HG02970 (cell line): ENCODE data around the gene MIOX.
A peak's percentile ranks its signal among the peaks of the same experiment; 100 is the strongest.
"Not testable (repeated sequence)": the region's sequence is repeated elsewhere in the genome, so short reads cannot be mapped to it uniquely, and the experiment has no call there.

Experiments
- ATAC-seq: cut with Tn5 transposase; IDR thresholded peaks from one replicate; pipeline ENCODE4 v1.9.1; 2021; ENCODE audit warnings: mild to moderate bottlenecking, moderate library complexity, moderate number of reproducible peaks; ENCODE audit not compliant: unreplicated experiment, low FRiP score

Gene MIOX

GRCh38 chr22:50507991-50508884, 21.6 kb downstream of the MIOX start, which contains the start of gene NCAPH2:
Gene NCAPH2 (plus strand): TSS chr22:50508224. CDS start chr22:50508338, 114 bp downstream.
- peak; percentile 73 for ATAC-seq

DNA sequence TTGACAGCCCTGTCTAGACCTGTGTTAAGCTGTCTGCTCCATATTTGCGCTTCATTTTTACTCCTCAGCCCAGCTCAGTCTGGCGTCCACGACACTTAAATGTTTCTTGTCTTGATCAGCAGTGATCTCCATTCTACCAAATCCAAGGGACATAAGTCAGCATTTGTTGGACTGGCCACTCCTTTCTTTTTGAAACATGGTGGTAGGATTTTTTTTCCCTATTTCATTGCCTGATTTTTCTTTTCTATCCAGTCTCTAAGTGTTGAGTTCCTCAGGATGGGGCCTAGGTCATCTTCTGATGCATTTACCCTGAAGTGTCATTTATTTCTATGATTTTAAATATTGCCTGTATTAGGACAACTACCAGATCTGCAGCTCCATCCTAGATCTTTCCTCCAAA, 22.2 kb downstream of the MIOX start:
- no peak for ATAC-seq

GRCh38 chr22:50513175-50513574, 26.5 kb downstream of the MIOX start:
- no peak for ATAC-seq

GRCh38 chr22:50516068-50516467, 29.4 kb downstream of the MIOX start:
- no peak for ATAC-seq

GRCh38 chr22:50516891-50517290, 30.2 kb downstream of the MIOX start:
- ATAC-seq = no peak

GRCh38 chr22:50517495-50518260, 31.0 kb downstream of the MIOX start:
- ATAC-seq = no peak

- ATAC-seq = no peak
These were observed 31.9 kb downstream of the MIOX start for GRCh38 chr22:50518606-50519005.

GRCh38 chr22:50519151-50519550, 32.5 kb downstream of the MIOX start:
- no peak for ATAC-seq

- not testable (repeated sequence) for ATAC-seq
These were observed 33.5 kb downstream of the MIOX start for GRCh38 chr22:50520184-50520583.

DNA sequence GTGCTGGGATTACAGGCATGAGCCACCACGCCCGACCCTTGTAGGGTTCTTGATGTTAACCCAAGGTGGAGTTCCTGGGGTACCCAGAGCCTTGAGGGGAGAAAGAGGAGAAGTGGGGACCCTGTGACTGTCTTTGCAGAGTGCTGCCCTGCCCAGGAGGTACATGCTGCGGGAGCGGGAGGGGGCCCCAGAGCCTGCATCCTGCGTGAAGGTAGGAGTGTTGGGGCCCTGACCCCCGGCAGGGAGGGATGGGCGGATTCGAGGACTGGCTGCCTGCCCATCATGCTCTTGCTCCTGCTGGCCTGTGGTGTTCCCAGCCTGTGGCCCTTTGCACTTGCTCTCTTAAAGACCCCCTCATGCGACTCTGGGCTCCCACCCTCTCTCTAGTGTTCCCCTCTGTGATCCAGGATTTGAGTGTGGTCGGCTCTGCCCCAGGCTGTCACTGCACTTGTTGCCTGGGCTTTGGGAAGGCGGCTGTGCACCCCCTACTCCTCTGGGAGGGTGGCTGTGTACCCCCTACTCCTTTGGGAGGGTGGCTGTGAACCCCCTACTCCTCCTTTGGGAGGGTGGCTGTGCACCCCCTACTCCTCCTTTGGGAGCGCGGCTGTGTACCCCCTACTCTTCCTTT, 34.3 kb downstream of the MIOX start:
- ATAC-seq = no peak

- no peak for ATAC-seq
These were observed 35.1 kb downstream of the MIOX start for GRCh38 chr22:50521710-50522109.

DNA sequence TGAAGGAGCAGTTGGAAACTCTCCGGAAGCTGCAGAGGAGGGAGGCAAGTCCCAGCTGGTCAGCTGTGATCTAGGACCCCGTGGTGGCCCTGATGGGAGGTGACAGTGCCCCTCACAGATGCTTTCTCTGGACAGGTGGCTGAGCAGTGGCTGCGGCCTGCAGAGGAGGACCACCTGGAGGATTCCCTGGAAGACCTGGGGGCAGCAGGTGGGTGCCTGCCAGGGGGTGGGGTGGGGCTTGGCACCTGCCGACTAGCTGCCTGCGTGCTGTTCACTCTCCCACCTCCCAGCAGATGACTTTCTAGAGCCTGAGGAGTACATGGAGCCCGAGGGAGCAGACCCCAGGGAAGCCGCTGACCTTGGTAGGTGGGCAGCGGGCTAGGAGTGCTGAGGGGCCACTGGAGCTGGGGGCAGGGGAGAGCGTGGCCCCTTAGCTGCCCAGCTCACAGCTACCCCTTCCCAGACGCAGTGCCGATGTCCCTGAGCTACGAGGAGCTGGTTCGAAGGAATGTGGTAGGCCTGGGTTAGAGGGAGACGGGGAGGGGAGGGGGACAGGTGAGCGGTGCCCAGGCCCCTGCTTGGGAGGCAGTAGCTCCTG, 35.6 kb downstream of the MIOX start:
- ATAC-seq = no peak

GRCh38 chr22:50522806-50523438, 36.3 kb downstream of the MIOX start:
- no peak for ATAC-seq

DNA sequence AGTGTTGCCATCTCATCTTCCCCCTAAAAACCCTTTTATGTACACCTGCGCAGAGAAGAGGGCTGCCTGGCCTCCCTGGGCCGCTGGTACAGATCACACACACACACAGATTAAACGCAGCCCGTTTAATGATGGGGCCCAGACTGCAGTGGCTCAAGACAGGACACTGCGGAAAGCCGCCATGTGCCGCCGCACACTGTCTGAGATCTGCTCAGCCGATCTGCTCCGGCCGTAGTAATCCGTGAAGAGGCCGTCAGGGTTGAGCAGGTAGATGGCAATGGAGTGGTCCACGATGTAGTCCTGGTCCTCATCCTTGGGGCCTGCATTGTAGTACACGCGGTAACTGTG, 36.8 kb downstream of the MIOX start:
- ATAC-seq = no peak

- ATAC-seq = no peak
These were observed 37.4 kb downstream of the MIOX start for GRCh38 chr22:50523806-50524675.

GRCh38 chr22:50524676-50525103, 38.0 kb downstream of the MIOX start:
- no peak for ATAC-seq

- peak; percentile 46 for ATAC-seq
These were observed 38.6 kb downstream of the MIOX start, which contains the start of gene SCO2 for GRCh38 chr22:50525104-50525857. Gene SCO2 (minus strand): TSS chr22:50525598. CDS start chr22:50524411, 1,187 bp downstream.

DNA sequence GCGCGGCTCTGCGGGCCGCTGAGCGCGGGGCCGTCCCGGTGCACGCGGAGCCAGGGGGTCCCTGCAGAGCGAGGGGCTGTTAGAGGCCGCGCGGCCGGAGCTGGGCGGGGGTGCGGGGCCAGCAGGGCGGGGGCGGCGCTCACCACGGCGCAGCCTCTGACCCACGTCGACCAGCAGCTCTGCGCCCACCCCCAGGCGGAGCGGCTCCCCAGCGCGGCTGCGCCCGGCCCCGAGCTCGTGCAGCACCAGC, 39.1 kb downstream of the MIOX start:
- peak; percentile 24 for ATAC-seq
